GM23338 (cell line): ENCODE data around the gene CELA3B. TPM values are rescaled to one million over a fixed set of nuclear protein-coding genes. Genes with fewer than 3 reads are reported as not detected.

Source experiments
- ATAC-seq: fragments of 200-7000 bp; cut with Tn5 transposase; 3 replicates; pipeline ENCODE4 v1.9.1; 2020
- DNase-seq: peaks from one replicate; pipeline ENCODE4 v3.0.0-alpha.2; 2015; ENCODE audit warnings: low spot score
- H2AFZ ChIP-seq: fragments of 200-600 bp; sonication (generic); 2 replicates; pipeline ENCODE4 v1.8.0; 2016; ENCODE audit warnings: antibody characterized with exemption, mild to moderate bottlenecking, moderate library complexity
- H3F3A ChIP-seq: fragments of 200-600 bp; sonication (generic); replicated peaks from 2 replicates; pipeline ENCODE4 v1.8.0; 2017; ENCODE audit warnings: antibody characterized with exemption, mixed run types, low read depth
- H3K27ac ChIP-seq: fragments of 200-600 bp; sonication (generic); 2 replicates; pipeline ENCODE4 v1.6.1; 2016; ENCODE audit warnings: low read depth
- H3K27me3 ChIP-seq: fragments of 200-600 bp; sonication (generic); 2 replicates; pipeline ENCODE4 v1.8.0; 2016; ENCODE audit warnings: mild to moderate bottlenecking, mixed run types, moderate library complexity; ENCODE audit not compliant: insufficient read depth
- H3K36me3 ChIP-seq: fragments of 200-600 bp; sonication (generic); 2 replicates; pipeline ENCODE4 v1.8.0; 2016; ENCODE audit warnings: mild to moderate bottlenecking; ENCODE audit not compliant: insufficient read depth
- H3K4me1 ChIP-seq: fragments of 200-600 bp; sonication (generic); 2 replicates; pipeline ENCODE4 v1.8.0; 2016; ENCODE audit warnings: mild to moderate bottlenecking, moderate library complexity; ENCODE audit not compliant: insufficient read depth
- H3K4me2 ChIP-seq: fragments of 200-600 bp; sonication (generic); 2 replicates; pipeline ENCODE4 v1.7.1; 2017; ENCODE audit warnings: mixed run types
- H3K4me3 ChIP-seq: fragments of 200-600 bp; sonication (generic); 2 replicates; pipeline ENCODE4 v1.6.1; 2016; ENCODE audit warnings: mixed run types
- H3K79me2 ChIP-seq: fragments of 200-600 bp; sonication (generic); replicated peaks from 2 replicates; pipeline ENCODE4 v1.8.0; 2017; ENCODE audit warnings: mild to moderate bottlenecking; ENCODE audit not compliant: insufficient read depth
- H3K9me2 ChIP-seq: fragments of 200-600 bp; sonication (generic); 2 replicates; pipeline ENCODE4 v1.8.0; 2017; ENCODE audit not compliant: insufficient read depth
- H4K20me1 ChIP-seq: fragments of 200-600 bp; sonication (generic); replicated peaks from 2 replicates; pipeline ENCODE4 v1.8.0; 2017; ENCODE audit warnings: mild to moderate bottlenecking; ENCODE audit not compliant: insufficient read depth
- H3K27ac Mint-ChIP-seq: 2 replicates; pipeline ENCODE4 v1.8.0; 2020; ENCODE audit warnings: inconsistent platforms, mild to moderate bottlenecking, moderate library complexity, mixed read lengths
- H3K27me3 Mint-ChIP-seq: 3 replicates; pipeline ENCODE4 v1.8.0; 2022; ENCODE audit warnings: low read depth, mild to moderate bottlenecking, moderate library complexity, mixed read lengths, inconsistent platforms; ENCODE audit not compliant: insufficient read depth, poor library complexity
- H3K36me3 Mint-ChIP-seq: 3 replicates; pipeline ENCODE4 v1.8.0; 2021; ENCODE audit warnings: low read depth, mild to moderate bottlenecking, inconsistent platforms, moderate library complexity, mixed read lengths
- H3K4me1 Mint-ChIP-seq: 3 replicates; pipeline ENCODE4 v1.8.0; 2020; ENCODE audit warnings: mild to moderate bottlenecking, inconsistent platforms, mixed read lengths
- H3K4me3 Mint-ChIP-seq: 3 replicates; pipeline ENCODE4 v1.8.0; 2021; ENCODE audit warnings: moderate library complexity, mild to moderate bottlenecking, inconsistent platforms, mixed read lengths
- H3K9me3 Mint-ChIP-seq: 3 replicates; pipeline ENCODE4 v1.8.0; 2020; ENCODE audit warnings: moderate library complexity, mild to moderate bottlenecking, inconsistent platforms, mixed read lengths
- CREB1 ChIP-seq: fragments of 250-450 bp; sonication (Bioruptor Pico); IDR thresholded peaks from 2 replicates; pipeline ENCODE4 v1.5.0; 2020; ENCODE audit warnings: low read depth, mild to moderate bottlenecking, moderate library complexity
- EZH2 ChIP-seq: fragments of 200-600 bp; sonication (generic); IDR thresholded peaks from one replicate; pipeline ENCODE4 v1.8.0; 2017; ENCODE audit warnings: antibody characterized with exemption, mild to moderate bottlenecking, low read depth; ENCODE audit not compliant: unreplicated experiment
- EZH2phosphoT487 ChIP-seq: fragments of 200-600 bp; sonication (generic); IDR thresholded peaks from one replicate; pipeline ENCODE4 v1.8.1; 2018; ENCODE audit warnings: antibody characterized with exemption; ENCODE audit not compliant: unreplicated experiment
- JUNB ChIP-seq: IDR thresholded peaks from one replicate; pipeline ENCODE4 v1.6.1; 2016; ENCODE audit warnings: antibody characterized with exemption; ENCODE audit not compliant: unreplicated experiment
- NANOG ChIP-seq: IDR thresholded peaks from 2 replicates; pipeline ENCODE4 v1.6.1; 2016; ENCODE audit warnings: antibody characterized with exemption, borderline replicate concordance
- POLR2AphosphoS5 ChIP-seq: IDR thresholded peaks from 2 replicates; pipeline ENCODE4 v1.6.1; 2016; ENCODE audit warnings: antibody characterized with exemption, low read depth
- STAT1 ChIP-seq: IDR thresholded peaks from one replicate; pipeline ENCODE4 v1.6.1; 2016; ENCODE audit warnings: antibody characterized with exemption; ENCODE audit not compliant: unreplicated experiment
- ZNF114 ChIP-seq: fragments of 250-450 bp; sonication (Bioruptor Pico); IDR thresholded peaks from 2 replicates; pipeline ENCODE4 v1.5.0; 2020; ENCODE audit warnings: mild to moderate bottlenecking, moderate library complexity
- ZNF331 ChIP-seq: fragments of 250-450 bp; sonication (Bioruptor Pico); IDR thresholded peaks from 2 replicates; pipeline ENCODE4 v1.5.0; 2020; ENCODE audit warnings: low read depth, mild to moderate bottlenecking, moderate library complexity
- polyA plus RNA-seq: library from polyadenylated mRNA; unstranded; fragments of >200 nt; fragmentation: Nextera tagmentation; extraction: Ambion mirVana; gene quantifications from 2 replicates; pipeline ENCODE4 v1.2.1, GENCODE V29; 2016
- total RNA-seq: library from RNA; depleted of rRNA; stranded (reverse); fragments of >200 nt; shearing (Covaris generic); gene quantifications from 2 replicates; pipeline ENCODE4 v1.2.3, GENCODE V29; 2014
- TF ChIP-seq, protein P1 (sequence below): fragments of 250-450 bp; sonication (Bioruptor Pico); IDR thresholded peaks from 2 replicates; pipeline ENCODE4 v1.5.0; 2020; ENCODE audit warnings: mild to moderate bottlenecking, moderate library complexity
- TF ChIP-seq, protein P2 (sequence below): IDR thresholded peaks from 2 replicates; pipeline ENCODE4 v1.6.1; 2016; ENCODE audit warnings: antibody characterized with exemption
- TF ChIP-seq, protein P3 (sequence below), 2 experiments: fragments of 200-600 bp in 1 of 2; sonication (generic) in 1 of 2; conservative IDR thresholded peaks; 2 replicates each; pipeline versions ENCODE4 v1.5.1 to v1.6.1; 2016 to 2017; ENCODE audit warnings: antibody characterized with exemption in 2 of 2, low read depth in 2 of 2, mild to moderate bottlenecking in 2 of 2, moderate library complexity in 1 of 2
- TF ChIP-seq, protein P4 (sequence below): IDR thresholded peaks from one replicate; pipeline ENCODE4 v1.6.1; 2018; ENCODE audit warnings: antibody characterized with exemption; ENCODE audit not compliant: unreplicated experiment

The CELA3B gene
- total and polyA plus RNA-seq, 2 experiments from 2014 or later, result not detected

DNA sequence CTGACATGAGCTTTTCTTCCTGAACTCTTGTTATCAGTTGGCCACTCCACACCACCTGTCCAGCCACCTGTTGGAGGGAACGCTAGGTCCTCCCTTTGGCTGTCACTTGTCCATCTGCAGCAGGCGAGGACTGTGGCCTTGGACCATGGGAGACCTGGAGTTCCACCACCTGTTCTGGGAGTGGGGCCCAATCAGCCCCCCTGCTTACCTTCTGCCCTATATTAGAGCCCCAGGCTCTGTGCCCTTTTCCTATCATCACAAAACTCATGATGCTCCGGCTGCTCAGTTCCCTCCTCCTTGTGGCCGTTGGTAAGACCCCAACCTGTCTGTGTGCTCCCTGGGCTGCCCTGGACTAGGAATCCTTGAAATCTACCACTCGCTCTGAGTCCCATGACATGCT lies 24.6 kb downstream of the CELA3B start, which contains the start of gene CELA3A:
CELA3A (plus strand) TSS at position 249 of the 400 bp plus-strand sequence; CDS start at position 267, 18 bp downstream.
- no peaks in the 10 kb centered on the region for H3K36me3 Mint-ChIP-seq
- Histone ChIP-seq H3K27me3 (no peaks in the 10 kb centered on the region), H2AFZ (no peak within 1 kb of the TSS), H3K4me1 (no peaks in the 10 kb centered on the region), H3K36me3 (no peaks in the 10 kb centered on the region), H3K4me3 (no peak within 1 kb of the TSS), H3K79me2 (no peaks in the 10 kb centered on the region), H3F3A (no peaks in the 10 kb centered on the region), H3K4me2 (no peak within 1 kb of the TSS), H3K27ac (no peak within 1 kb of the TSS), H4K20me1 (no peaks in the 10 kb centered on the region), H3K9me2 (no peaks in the 10 kb centered on the region)
- TF ChIP-seq, protein P1, sequence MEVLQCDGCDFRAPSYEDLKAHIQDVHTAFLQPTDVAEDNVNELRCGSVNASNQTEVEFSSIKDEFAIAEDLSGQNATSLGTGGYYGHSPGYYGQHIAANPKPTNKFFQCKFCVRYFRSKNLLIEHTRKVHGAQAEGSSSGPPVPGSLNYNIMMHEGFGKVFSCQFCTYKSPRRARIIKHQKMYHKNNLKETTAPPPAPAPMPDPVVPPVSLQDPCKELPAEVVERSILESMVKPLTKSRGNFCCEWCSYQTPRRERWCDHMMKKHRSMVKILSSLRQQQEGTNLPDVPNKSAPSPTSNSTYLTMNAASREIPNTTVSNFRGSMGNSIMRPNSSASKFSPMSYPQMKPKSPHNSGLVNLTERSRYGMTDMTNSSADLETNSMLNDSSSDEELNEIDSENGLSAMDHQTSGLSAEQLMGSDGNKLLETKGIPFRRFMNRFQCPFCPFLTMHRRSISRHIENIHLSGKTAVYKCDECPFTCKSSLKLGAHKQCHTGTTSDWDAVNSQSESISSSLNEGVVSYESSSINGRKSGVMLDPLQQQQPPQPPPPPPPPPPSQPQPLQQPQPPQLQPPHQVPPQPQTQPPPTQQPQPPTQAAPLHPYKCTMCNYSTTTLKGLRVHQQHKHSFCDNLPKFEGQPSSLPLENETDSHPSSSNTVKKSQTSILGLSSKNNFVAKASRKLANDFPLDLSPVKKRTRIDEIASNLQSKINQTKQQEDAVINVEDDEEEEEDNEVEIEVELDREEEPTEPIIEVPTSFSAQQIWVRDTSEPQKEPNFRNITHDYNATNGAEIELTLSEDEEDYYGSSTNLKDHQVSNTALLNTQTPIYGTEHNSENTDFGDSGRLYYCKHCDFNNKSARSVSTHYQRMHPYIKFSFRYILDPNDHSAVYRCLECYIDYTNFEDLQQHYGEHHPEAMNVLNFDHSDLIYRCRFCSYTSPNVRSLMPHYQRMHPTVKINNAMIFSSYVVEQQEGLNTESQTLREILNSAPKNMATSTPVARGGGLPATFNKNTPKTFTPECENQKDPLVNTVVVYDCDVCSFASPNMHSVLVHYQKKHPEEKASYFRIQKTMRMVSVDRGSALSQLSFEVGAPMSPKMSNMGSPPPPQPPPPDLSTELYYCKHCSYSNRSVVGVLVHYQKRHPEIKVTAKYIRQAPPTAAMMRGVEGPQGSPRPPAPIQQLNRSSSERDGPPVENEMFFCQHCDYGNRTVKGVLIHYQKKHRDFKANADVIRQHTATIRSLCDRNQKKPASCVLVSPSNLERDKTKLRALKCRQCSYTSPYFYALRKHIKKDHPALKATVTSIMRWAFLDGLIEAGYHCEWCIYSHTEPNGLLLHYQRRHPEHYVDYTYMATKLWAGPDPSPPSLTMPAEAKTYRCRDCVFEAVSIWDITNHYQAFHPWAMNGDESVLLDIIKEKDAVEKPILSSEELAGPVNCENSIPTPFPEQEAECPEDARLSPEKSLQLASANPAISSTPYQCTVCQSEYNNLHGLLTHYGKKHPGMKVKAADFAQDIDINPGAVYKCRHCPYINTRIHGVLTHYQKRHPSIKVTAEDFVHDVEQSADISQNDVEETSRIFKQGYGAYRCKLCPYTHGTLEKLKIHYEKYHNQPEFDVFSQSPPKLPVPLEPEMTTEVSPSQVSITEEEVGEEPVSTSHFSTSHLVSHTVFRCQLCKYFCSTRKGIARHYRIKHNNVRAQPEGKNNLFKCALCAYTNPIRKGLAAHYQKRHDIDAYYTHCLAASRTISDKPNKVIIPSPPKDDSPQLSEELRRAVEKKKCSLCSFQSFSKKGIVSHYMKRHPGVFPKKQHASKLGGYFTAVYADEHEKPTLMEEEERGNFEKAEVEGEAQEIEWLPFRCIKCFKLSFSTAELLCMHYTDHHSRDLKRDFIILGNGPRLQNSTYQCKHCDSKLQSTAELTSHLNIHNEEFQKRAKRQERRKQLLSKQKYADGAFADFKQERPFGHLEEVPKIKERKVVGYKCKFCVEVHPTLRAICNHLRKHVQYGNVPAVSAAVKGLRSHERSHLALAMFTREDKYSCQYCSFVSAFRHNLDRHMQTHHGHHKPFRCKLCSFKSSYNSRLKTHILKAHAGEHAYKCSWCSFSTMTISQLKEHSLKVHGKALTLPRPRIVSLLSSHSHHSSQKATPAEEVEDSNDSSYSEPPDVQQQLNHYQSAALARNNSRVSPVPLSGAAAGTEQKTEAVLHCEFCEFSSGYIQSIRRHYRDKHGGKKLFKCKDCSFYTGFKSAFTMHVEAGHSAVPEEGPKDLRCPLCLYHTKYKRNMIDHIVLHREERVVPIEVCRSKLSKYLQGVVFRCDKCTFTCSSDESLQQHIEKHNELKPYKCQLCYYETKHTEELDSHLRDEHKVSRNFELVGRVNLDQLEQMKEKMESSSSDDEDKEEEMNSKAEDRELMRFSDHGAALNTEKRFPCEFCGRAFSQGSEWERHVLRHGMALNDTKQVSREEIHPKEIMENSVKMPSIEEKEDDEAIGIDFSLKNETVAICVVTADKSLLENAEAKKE (CRISPR knock-in tag), result no peak
- no peak for TF ChIP-seq POLR2AphosphoS5
- TF ChIP-seq ZNF114 (CRISPR knock-in tag), result no peak
- TF ChIP-seq STAT1, result no peak
- TF ChIP-seq, protein P2, sequence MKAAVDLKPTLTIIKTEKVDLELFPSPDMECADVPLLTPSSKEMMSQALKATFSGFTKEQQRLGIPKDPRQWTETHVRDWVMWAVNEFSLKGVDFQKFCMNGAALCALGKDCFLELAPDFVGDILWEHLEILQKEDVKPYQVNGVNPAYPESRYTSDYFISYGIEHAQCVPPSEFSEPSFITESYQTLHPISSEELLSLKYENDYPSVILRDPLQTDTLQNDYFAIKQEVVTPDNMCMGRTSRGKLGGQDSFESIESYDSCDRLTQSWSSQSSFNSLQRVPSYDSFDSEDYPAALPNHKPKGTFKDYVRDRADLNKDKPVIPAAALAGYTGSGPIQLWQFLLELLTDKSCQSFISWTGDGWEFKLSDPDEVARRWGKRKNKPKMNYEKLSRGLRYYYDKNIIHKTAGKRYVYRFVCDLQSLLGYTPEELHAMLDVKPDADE, result no peak
- TF ChIP-seq, protein P3, sequence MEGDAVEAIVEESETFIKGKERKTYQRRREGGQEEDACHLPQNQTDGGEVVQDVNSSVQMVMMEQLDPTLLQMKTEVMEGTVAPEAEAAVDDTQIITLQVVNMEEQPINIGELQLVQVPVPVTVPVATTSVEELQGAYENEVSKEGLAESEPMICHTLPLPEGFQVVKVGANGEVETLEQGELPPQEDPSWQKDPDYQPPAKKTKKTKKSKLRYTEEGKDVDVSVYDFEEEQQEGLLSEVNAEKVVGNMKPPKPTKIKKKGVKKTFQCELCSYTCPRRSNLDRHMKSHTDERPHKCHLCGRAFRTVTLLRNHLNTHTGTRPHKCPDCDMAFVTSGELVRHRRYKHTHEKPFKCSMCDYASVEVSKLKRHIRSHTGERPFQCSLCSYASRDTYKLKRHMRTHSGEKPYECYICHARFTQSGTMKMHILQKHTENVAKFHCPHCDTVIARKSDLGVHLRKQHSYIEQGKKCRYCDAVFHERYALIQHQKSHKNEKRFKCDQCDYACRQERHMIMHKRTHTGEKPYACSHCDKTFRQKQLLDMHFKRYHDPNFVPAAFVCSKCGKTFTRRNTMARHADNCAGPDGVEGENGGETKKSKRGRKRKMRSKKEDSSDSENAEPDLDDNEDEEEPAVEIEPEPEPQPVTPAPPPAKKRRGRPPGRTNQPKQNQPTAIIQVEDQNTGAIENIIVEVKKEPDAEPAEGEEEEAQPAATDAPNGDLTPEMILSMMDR (conservative IDR thresholded peaks at IDR 0.05; ENCODE audit: low read depth in 2 of 2), result no peak
- TF ChIP-seq CREB1 (CRISPR knock-in tag), result no peak
- TF ChIP-seq EZH2phosphoT487, result no peak
- no peak for TF ChIP-seq ZNF331 (CRISPR knock-in tag)
- TF ChIP-seq NANOG, result no peak
- no peak for TF ChIP-seq EZH2
- no peak for TF ChIP-seq JUNB
- TF ChIP-seq, protein P4, sequence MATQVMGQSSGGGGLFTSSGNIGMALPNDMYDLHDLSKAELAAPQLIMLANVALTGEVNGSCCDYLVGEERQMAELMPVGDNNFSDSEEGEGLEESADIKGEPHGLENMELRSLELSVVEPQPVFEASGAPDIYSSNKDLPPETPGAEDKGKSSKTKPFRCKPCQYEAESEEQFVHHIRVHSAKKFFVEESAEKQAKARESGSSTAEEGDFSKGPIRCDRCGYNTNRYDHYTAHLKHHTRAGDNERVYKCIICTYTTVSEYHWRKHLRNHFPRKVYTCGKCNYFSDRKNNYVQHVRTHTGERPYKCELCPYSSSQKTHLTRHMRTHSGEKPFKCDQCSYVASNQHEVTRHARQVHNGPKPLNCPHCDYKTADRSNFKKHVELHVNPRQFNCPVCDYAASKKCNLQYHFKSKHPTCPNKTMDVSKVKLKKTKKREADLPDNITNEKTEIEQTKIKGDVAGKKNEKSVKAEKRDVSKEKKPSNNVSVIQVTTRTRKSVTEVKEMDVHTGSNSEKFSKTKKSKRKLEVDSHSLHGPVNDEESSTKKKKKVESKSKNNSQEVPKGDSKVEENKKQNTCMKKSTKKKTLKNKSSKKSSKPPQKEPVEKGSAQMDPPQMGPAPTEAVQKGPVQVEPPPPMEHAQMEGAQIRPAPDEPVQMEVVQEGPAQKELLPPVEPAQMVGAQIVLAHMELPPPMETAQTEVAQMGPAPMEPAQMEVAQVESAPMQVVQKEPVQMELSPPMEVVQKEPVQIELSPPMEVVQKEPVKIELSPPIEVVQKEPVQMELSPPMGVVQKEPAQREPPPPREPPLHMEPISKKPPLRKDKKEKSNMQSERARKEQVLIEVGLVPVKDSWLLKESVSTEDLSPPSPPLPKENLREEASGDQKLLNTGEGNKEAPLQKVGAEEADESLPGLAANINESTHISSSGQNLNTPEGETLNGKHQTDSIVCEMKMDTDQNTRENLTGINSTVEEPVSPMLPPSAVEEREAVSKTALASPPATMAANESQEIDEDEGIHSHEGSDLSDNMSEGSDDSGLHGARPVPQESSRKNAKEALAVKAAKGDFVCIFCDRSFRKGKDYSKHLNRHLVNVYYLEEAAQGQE, result no peak
- peaks cover 9% of the 10 kb centered on the region for H3K4me1 Mint-ChIP-seq
- no peak within 1 kb of the TSS for H3K4me3 Mint-ChIP-seq
- H3K27ac Mint-ChIP-seq, result no peak within 1 kb of the TSS
- ATAC-seq, result no peak
- H3K9me3 Mint-ChIP-seq, result no peaks in the 10 kb centered on the region
- DNase-seq, result no peak
- peaks cover 2% of the 10 kb centered on the region for H3K27me3 Mint-ChIP-seq
